C4-2B (cell line): ENCODE measurements around the gene KCNIP1.

Experiments
- H3K27ac ChIP-seq: fragments of 450-650 bp; 2 replicates; pipeline ENCODE4 v1.5.1; 2017
- CTCF ChIP-seq: fragments of 450-650 bp; conservative IDR thresholded peaks from 2 replicates; pipeline ENCODE4 v1.5.1; 2017; ENCODE audit warnings: mild to moderate bottlenecking
- ZFX ChIP-seq: fragments of 450-650 bp; IDR thresholded peaks from 2 replicates; pipeline ENCODE4 v1.6.1; 2017

The KCNIP1 gene

GRCh38 chr5:170528976-170529375 is 25.2 kb downstream of the KCNIP1 start:
- TF ChIP-seq ZFX (no peak), CTCF (no peak)
- H3K27ac ChIP-seq, result peak overlapping the region; percentile 5; the same call in 1 of the 2 replicates

GRCh38 chr5:170532935-170533334 is 29.1 kb downstream of the KCNIP1 start:
- TF ChIP-seq ZFX (no peak), CTCF (no peak)

GRCh38 chr5:170533383-170533782 is 29.6 kb downstream of the KCNIP1 start:
- TF ChIP-seq CTCF (no peak), ZFX (no peak)
- H3K27ac ChIP-seq, result no peak overlapping the region; the same call in 1 of the 2 replicates

More at GRCh38 chr5:170532935-170533334, 29.1 kb downstream of the KCNIP1 start:
- H3K27ac ChIP-seq, result no peak overlapping the region

- TF ChIP-seq ZFX (no peak), CTCF (no peak)
- H3K27ac ChIP-seq, result no peak overlapping the region; the same call in 1 of the 2 replicates
These were observed 30.4 kb downstream of the KCNIP1 start for GRCh38 chr5:170534177-170534576.

- TF ChIP-seq CTCF (no peak), ZFX (no peak)
- no peak overlapping the region for H3K27ac ChIP-seq
These were observed 31.1 kb downstream of the KCNIP1 start for GRCh38 chr5:170534941-170535340.

GRCh38 chr5:170536525-170536924 is 32.7 kb downstream of the KCNIP1 start:
- TF ChIP-seq ZFX, result no peak
- H3K27ac ChIP-seq, result no peak overlapping the region

- no peak overlapping the region for H3K27ac ChIP-seq
- TF ChIP-seq ZFX (no peak), CTCF (no peak)
These were observed 33.8 kb downstream of the KCNIP1 start for GRCh38 chr5:170537451-170538095.

GRCh38 chr5:170538096-170538465 is 34.3 kb downstream of the KCNIP1 start:
- H3K27ac ChIP-seq, result no peak overlapping the region
- TF ChIP-seq CTCF, result no peak
- no peak for TF ChIP-seq ZFX
